ENCODE data around the gene CHRND.

- no peak for TF ChIP-seq RAD21 (IDR thresholded peaks at IDR 0.05; ENCODE audit: low read depth)
- TF ChIP-seq YY1 (IDR thresholded peaks at IDR 0.05; ENCODE audit: low read depth) = no peak
- no peak for TF ChIP-seq REST (IDR thresholded peaks at IDR 0.05; ENCODE audit: low read depth)
- TF ChIP-seq EGR1 (IDR thresholded peaks at IDR 0.05) = no peak
- TF ChIP-seq EP300 (IDR thresholded peaks at IDR 0.05; ENCODE audit: borderline replicate concordance) = no peak
- TF ChIP-seq MAX (IDR thresholded peaks at IDR 0.05) = no peak
- TF ChIP-seq TAF1 (IDR thresholded peaks at IDR 0.05; ENCODE audit: low read depth) = no peak
- TF ChIP-seq CEBPB (IDR thresholded peaks at IDR 0.05) = no peak
- TF ChIP-seq FOXM1 (IDR thresholded peaks at IDR 0.05; ENCODE audit: borderline replicate concordance, low read depth) = no peak
- TF ChIP-seq CREB1 (IDR thresholded peaks at IDR 0.05; ENCODE audit: low read depth) = no peak
- TF ChIP-seq TEAD4 (IDR thresholded peaks at IDR 0.05) = no peak
- TF ChIP-seq USF1 (IDR thresholded peaks at IDR 0.05) = no peak
Measured at GRCh38 chr2:232542715-232543467, 16.9 kb downstream of the CHRND start.
